PC-3 (cell line): ENCODE data around the gene EXOC4.

ENCODE experiments used
- CTCF ChIP-seq: fragments of 300-600 bp; sonication (generic); conservative IDR thresholded peaks from 2 replicates; pipeline ENCODE4 v1.5.1; 2017; ENCODE audit warnings: antibody characterized with exemption, low read depth, mild to moderate bottlenecking, low read length
- EZH2 ChIP-seq: fragments of 300-600 bp; sonication (generic); IDR thresholded peaks from one replicate; pipeline ENCODE4 v1.6.1; 2017; ENCODE audit warnings: antibody characterized with exemption, mild to moderate bottlenecking, low read length; ENCODE audit not compliant: unreplicated experiment

GRCh38 chr7:134065415-134065814, 812.5 kb downstream of the EXOC4 start:
- no peak for TF ChIP-seq CTCF
- TF ChIP-seq EZH2 = no peak
